Right lobe of liver (tissue), 4 donors: ENCODE data around the gene CDK11B.
"Not testable (repeated sequence)": the region's sequence is repeated elsewhere in the genome, so short reads cannot be mapped to it uniquely, and the experiment has no call there.

ENCODE experiments used
- POLR2A ChIP-seq: fragments of 450-650 bp; IDR thresholded peaks from one replicate; pipeline ENCODE4 v1.6.1; 2017; ENCODE audit warnings: antibody characterized with exemption, mild to moderate bottlenecking
- TF ChIP-seq, protein P1 (sequence below), 4 donors: fragments of 200-600 bp in 3 of 4; fragments of 450-650 bp in 1 of 4; IDR thresholded peaks; one replicate each; pipeline versions ENCODE4 v1.5.1 to v1.8.0; 2016 to 2022; ENCODE audit warnings: antibody characterized with exemption in 4 of 4, mild to moderate bottlenecking in 2 of 4
- donor health status: DM: no; HTN: no; CAD: no.
- donor health status: DM: no; HTN: no; CAD: no.
- donor health status: DM: no; HTN: yes; CAD: no.

DNA sequence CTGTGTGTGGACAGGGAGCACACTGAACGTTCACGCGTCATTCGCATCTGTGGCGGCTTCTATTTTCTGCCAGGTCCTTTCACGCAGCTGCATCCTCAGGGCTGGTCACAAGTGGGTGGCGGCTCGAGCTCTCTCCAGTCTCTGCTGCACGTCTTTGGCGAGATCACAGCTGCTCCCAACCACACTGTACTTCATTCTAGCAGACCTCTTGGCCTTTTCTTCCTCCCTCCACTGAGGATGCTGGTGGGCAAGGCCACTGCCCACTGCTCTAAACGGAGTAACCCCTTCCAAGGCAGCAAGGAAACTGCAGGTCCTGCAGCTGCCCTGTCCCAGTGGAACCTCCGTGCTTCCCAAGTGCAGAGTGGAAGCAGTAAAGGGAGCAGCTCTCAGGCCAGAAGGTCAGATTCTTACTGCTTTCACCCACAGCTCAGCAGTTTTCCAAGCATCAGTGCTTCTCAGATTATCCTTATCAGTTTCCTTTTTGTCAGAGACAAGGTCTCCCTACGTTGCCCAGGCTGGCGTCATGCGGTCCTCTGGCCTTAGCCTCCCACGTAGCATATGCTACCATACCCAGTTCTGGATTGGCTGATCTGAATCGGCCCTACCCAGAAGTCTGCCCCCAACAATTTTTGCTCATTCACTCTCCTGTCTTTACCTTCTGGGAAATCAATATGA lies 11.1 kb downstream of the CDK11B start:
- TF ChIP-seq, protein P1, sequence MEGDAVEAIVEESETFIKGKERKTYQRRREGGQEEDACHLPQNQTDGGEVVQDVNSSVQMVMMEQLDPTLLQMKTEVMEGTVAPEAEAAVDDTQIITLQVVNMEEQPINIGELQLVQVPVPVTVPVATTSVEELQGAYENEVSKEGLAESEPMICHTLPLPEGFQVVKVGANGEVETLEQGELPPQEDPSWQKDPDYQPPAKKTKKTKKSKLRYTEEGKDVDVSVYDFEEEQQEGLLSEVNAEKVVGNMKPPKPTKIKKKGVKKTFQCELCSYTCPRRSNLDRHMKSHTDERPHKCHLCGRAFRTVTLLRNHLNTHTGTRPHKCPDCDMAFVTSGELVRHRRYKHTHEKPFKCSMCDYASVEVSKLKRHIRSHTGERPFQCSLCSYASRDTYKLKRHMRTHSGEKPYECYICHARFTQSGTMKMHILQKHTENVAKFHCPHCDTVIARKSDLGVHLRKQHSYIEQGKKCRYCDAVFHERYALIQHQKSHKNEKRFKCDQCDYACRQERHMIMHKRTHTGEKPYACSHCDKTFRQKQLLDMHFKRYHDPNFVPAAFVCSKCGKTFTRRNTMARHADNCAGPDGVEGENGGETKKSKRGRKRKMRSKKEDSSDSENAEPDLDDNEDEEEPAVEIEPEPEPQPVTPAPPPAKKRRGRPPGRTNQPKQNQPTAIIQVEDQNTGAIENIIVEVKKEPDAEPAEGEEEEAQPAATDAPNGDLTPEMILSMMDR (IDR thresholded peaks at IDR 0.05): not testable (repeated sequence)
- TF ChIP-seq POLR2A: not testable (repeated sequence)
